Neural progenitor cell (in vitro differentiated cells): ENCODE measurements around the gene MMD2. TPM values are rescaled to one million over a fixed set of nuclear protein-coding genes. Genes with fewer than 3 reads are reported as not detected.

ENCODE experiments used
- DNase-seq: peaks from one replicate; pipeline ENCODE4 v3.0.0-alpha.2; 2016; ENCODE audit warnings: low spot score
- H2AFZ ChIP-seq: fragments of 200-600 bp; sonication (generic); replicated peaks from 2 replicates; pipeline ENCODE4 v1.6.1; 2016; ENCODE audit warnings: antibody characterized with exemption
- H3F3A ChIP-seq: fragments of 200-600 bp; sonication (generic); 2 replicates; pipeline ENCODE4 v1.6.1; 2016; ENCODE audit warnings: antibody characterized with exemption, low read depth
- H3K27ac ChIP-seq: fragments of 200-600 bp; sonication (generic); 2 replicates; pipeline ENCODE4 v1.5.1; 2016; ENCODE audit warnings: mild to moderate bottlenecking
- H3K27me3 ChIP-seq: fragments of 200-600 bp; sonication (generic); 2 replicates; pipeline ENCODE4 v1.6.1; 2016; ENCODE audit warnings: mild to moderate bottlenecking, moderate library complexity
- H3K36me3 ChIP-seq: fragments of 200-600 bp; sonication (generic); 2 replicates; pipeline ENCODE4 v1.5.1; 2016
- H3K4me1 ChIP-seq: fragments of 200-600 bp; sonication (generic); 2 replicates; pipeline ENCODE4 v1.6.1; 2016; ENCODE audit warnings: mixed run types
- H3K4me2 ChIP-seq: fragments of 200-600 bp; sonication (generic); 2 replicates; pipeline ENCODE4 v1.6.1; 2016
- H3K4me3 ChIP-seq: fragments of 200-600 bp; sonication (generic); 2 replicates; pipeline ENCODE4 v1.5.1; 2016
- H3K79me2 ChIP-seq: fragments of 200-600 bp; sonication (generic); 2 replicates; pipeline ENCODE4 v1.6.1; 2016; ENCODE audit warnings: low read depth
- H3K9ac ChIP-seq: fragments of 200-600 bp; sonication (generic); 2 replicates; pipeline ENCODE4 v1.6.1; 2016
- H3K9me3 ChIP-seq: fragments of 200-600 bp; sonication (generic); 2 replicates; pipeline ENCODE4 v1.5.1; 2016; ENCODE audit warnings: low read depth
- H4K20me1 ChIP-seq: fragments of 200-600 bp; sonication (generic); 2 replicates; pipeline ENCODE4 v1.6.1; 2016; ENCODE audit warnings: low read depth
- H3K27ac Mint-ChIP-seq: 3 replicates; pipeline ENCODE4 v1.8.0; 2021; ENCODE audit warnings: mixed read lengths
- H3K27me3 Mint-ChIP-seq: 2 replicates; pipeline ENCODE4 v1.8.0; 2022; ENCODE audit warnings: low read depth, mild to moderate bottlenecking, inconsistent platforms, moderate library complexity, mixed read lengths; ENCODE audit not compliant: insufficient read depth
- H3K36me3 Mint-ChIP-seq: 3 replicates; pipeline ENCODE4 v1.8.0; 2021; ENCODE audit warnings: mixed read lengths
- H3K4me1 Mint-ChIP-seq: 3 replicates; pipeline ENCODE4 v1.8.0; 2021; ENCODE audit warnings: mixed read lengths
- H3K4me3 Mint-ChIP-seq: 3 replicates; pipeline ENCODE4 v1.8.0; 2021; ENCODE audit warnings: mild to moderate bottlenecking, moderate library complexity, mixed read lengths
- H3K9me3 Mint-ChIP-seq: 3 replicates; pipeline ENCODE4 v1.8.0; 2020; ENCODE audit warnings: mixed read lengths
- CTCF ChIP-seq: fragments of 200-600 bp; sonication (generic); IDR thresholded peaks from 2 replicates; pipeline ENCODE4 v1.5.1; 2017; ENCODE audit warnings: antibody characterized with exemption, mild to moderate bottlenecking
- EZH2 ChIP-seq: fragments of 200-600 bp; sonication (generic); IDR thresholded peaks from 2 replicates; pipeline ENCODE4 v1.6.1; 2017; ENCODE audit warnings: antibody characterized with exemption, mild to moderate bottlenecking, moderate library complexity
- EZH2phosphoT487 ChIP-seq: fragments of 200-600 bp; sonication (generic); IDR thresholded peaks from 2 replicates; pipeline ENCODE4 v1.6.1; 2017; ENCODE audit warnings: antibody characterized with exemption
- total RNA-seq: library from RNA; depleted of rRNA; stranded (reverse); fragments of >200 nt; gene quantifications from 2 replicates; pipeline ENCODE4 v1.2.3, GENCODE V29; 2015; ENCODE audit warnings: low replicate concordance

Gene MMD2
- total RNA-seq, 1 donor from 2014 or later: not detected

- no peaks in the 10 kb centered on the region for H4K20me1 ChIP-seq
- no peak for DNase-seq
- H3K4me3 ChIP-seq: no peak overlapping the region
- H3K27ac ChIP-seq: no peak overlapping the region
- H3K36me3 ChIP-seq: no peaks in the 10 kb centered on the region
- H3K4me2 ChIP-seq: no peak overlapping the region
- Mint-ChIP-seq H3K27ac (peak overlapping the region; percentile 90), H3K4me3 (peak overlapping the region; percentile 79), H3K36me3 (peaks cover 6% of the 10 kb centered on the region), H3K4me1 (peaks cover 35% of the 10 kb centered on the region), H3K9me3 (no peaks in the 10 kb centered on the region), H3K27me3 (peaks cover 14% of the 10 kb centered on the region)
- peaks cover 18% of the 10 kb centered on the region for H3F3A ChIP-seq
- no peak overlapping the region for H3K9ac ChIP-seq
- H3K79me2 ChIP-seq: no peaks in the 10 kb centered on the region
- H3K4me1 ChIP-seq: peaks cover 5% of the 10 kb centered on the region
- TF ChIP-seq EZH2 (no peak), CTCF (no peak), EZH2phosphoT487 (no peak)
- H3K9me3 ChIP-seq: no peaks in the 10 kb centered on the region
- H2AFZ ChIP-seq: no peak overlapping the region
- peaks cover 17% of the 10 kb centered on the region for H3K27me3 ChIP-seq
Measured at GRCh38 chr7:4880218-4880617, 78.8 kb downstream of the MMD2 start.

- peaks cover 35% of the 10 kb centered on the region for H3K4me1 Mint-ChIP-seq
- peaks cover 6% of the 10 kb centered on the region for H3K36me3 Mint-ChIP-seq
- Histone ChIP-seq H3K79me2 (no peaks in the 10 kb centered on the region), H3K36me3 (no peaks in the 10 kb centered on the region), H4K20me1 (no peaks in the 10 kb centered on the region), H3K4me1 (peaks cover 5% of the 10 kb centered on the region), H3K27me3 (peaks cover 17% of the 10 kb centered on the region), H3K4me2 (no peak overlapping the region), H2AFZ (no peak overlapping the region), H3K9me3 (no peaks in the 10 kb centered on the region), H3K9ac (no peak overlapping the region), H3F3A (peaks cover 17% of the 10 kb centered on the region), H3K27ac (no peak overlapping the region), H3K4me3 (no peak overlapping the region)
- H3K27me3 Mint-ChIP-seq: peaks cover 14% of the 10 kb centered on the region
- H3K4me3 Mint-ChIP-seq: peak overlapping the region; percentile 79
- no peaks in the 10 kb centered on the region for H3K9me3 Mint-ChIP-seq
- no peak for TF ChIP-seq EZH2phosphoT487
- TF ChIP-seq EZH2: no peak
- no peak for DNase-seq
- peak overlapping the region; percentile 90 for H3K27ac Mint-ChIP-seq
Measured at GRCh38 chr7:4879396-4880081, 79.4 kb downstream of the MMD2 start.

GRCh38 chr7:4878336-4879335, 80.4 kb downstream of the MMD2 start:
- Histone ChIP-seq H2AFZ (no peak overlapping the region), H3K27me3 (peaks cover 17% of the 10 kb centered on the region)
- TF ChIP-seq EZH2phosphoT487 (no peak), CTCF (no peak), EZH2 (no peak)

More at GRCh38 chr7:4878336-4879335, 80.4 kb downstream of the MMD2 start:
- Mint-ChIP-seq H3K27me3 (peaks cover 14% of the 10 kb centered on the region), H3K9me3 (no peaks in the 10 kb centered on the region), H3K4me1 (peaks cover 35% of the 10 kb centered on the region), H3K27ac (peak overlapping the region; percentile 90), H3K36me3 (peaks cover 6% of the 10 kb centered on the region), H3K4me3 (peak overlapping the region; percentile 33)
- no peak overlapping the region for H3K9ac ChIP-seq
- H3K79me2 ChIP-seq: no peaks in the 10 kb centered on the region
- no peak overlapping the region for H3K4me2 ChIP-seq
- no peaks in the 10 kb centered on the region for H3K36me3 ChIP-seq
- H3K4me3 ChIP-seq: no peak overlapping the region
- H3F3A ChIP-seq: peaks cover 14% of the 10 kb centered on the region
- H4K20me1 ChIP-seq: no peaks in the 10 kb centered on the region
- no peaks in the 10 kb centered on the region for H3K9me3 ChIP-seq
- H3K27ac ChIP-seq: no peak overlapping the region
- peaks cover 5% of the 10 kb centered on the region for H3K4me1 ChIP-seq
- DNase-seq: no peak
